ENCODE data around the gene PTTG1IP2. TPM values are rescaled to one million over a fixed set of nuclear protein-coding genes. Genes with fewer than 3 reads are reported as not detected.

PTTG1IP2 gene
- not detected in 5 replicates for total RNA-seq (2022; extraction: Qiagen RNA extraction; ENCODE audit: low read depth)

GRCh38 chr7:90469554-90469953 lies at the start of gene PTTG1IP2:
Gene PTTG1IP2 (plus strand): TSS chr7:90469639. CDS start chr7:90469787, 148 bp downstream.

Other genes with a start within 250 kb of the PTTG1IP2 start
- 1.6 to 3.2 TPM (median 1.9 TPM) in 5 replicates for gene CFAP69, start 224.5 kb upstream of the PTTG1IP2 start, total RNA-seq (2022; extraction: Qiagen RNA extraction; ENCODE audit: low read depth)
- gene FAM237B, start 148.3 kb upstream of the PTTG1IP2 start, total RNA-seq (2022; extraction: Qiagen RNA extraction; ENCODE audit: low read depth): not detected in 5 replicates
- gene GTPBP10, start 122.9 kb upstream of the PTTG1IP2 start, total RNA-seq (2022; extraction: Qiagen RNA extraction; ENCODE audit: low read depth): 20.9 to 26.1 TPM (median 23.2 TPM) in 5 replicates
- 22.7 to 29.8 TPM (median 26.9 TPM) in 5 replicates for gene CLDN12, start 66.2 kb upstream of the PTTG1IP2 start, total RNA-seq (2022; extraction: Qiagen RNA extraction; ENCODE audit: low read depth)
- gene CDK14, start 126.7 kb downstream of the PTTG1IP2 start, total RNA-seq (2022; extraction: Qiagen RNA extraction; ENCODE audit: low read depth): 0.08 to 0.37 TPM (median 0.31 TPM) in 5 replicates